HepG2 (cell line): Measurements from ENCODE around the gene KDM5C. TPM values are rescaled to one million over a fixed set of nuclear protein-coding genes. Genes with fewer than 3 reads are reported as not detected.

Experiments
- ATAC-seq: fragments of 200-7000 bp; cut with Tn5 transposase; 3 replicates; pipeline ENCODE4 v1.9.1; 2020; ENCODE audit warnings: mild to moderate bottlenecking, moderate library complexity
- BruUV-seq: library from RNA; stranded (reverse); fragments of 400-500 nt; replicated peaks from 2 replicates; lab custom pipeline; 2021; lab: Mats Ljungman, UMichigan
- CTCF ChIA-PET: fragments of 300-600 bp; formaldehyde crosslinking; extraction: SDS; loops from one replicate; lab custom pipeline; 2021; ENCODE audit warnings: low total read pairs, inconsistent platforms, low intra/inter-chr PET ratio; lab: Yijun Ruan, JAX
- POLR2A ChIA-PET: fragments of 350-600 bp; sonication (Branson Sonifier 250); formaldehyde crosslinking; loops from one replicate; lab custom pipeline; 2020; ENCODE audit warnings: antibody characterized with exemption, inconsistent platforms; lab: Yijun Ruan, JAX
- DNase-seq: peaks from one replicate; pipeline ENCODE4 v3.0.0-alpha.2; 2015; ENCODE audit warnings: low spot score
- FAIRE-seq: peaks from 3 replicates; lab custom pipeline; 2011; peaks lifted over from hg19 to GRCh38; lab: Jason Lieb, UNC
- H2AFZ ChIP-seq: one replicate; pipeline ENCODE4 v1.6.1; 2011; ENCODE audit warnings: low read length, inconsistent platforms
- H3K27ac ChIP-seq: fragments of 300-600 bp; 3 replicates; pipeline ENCODE4 v1.8.0; 2011; ENCODE audit warnings: mixed run types, mild to moderate bottlenecking, mixed read lengths, low read length, inconsistent platforms; ENCODE audit not compliant: insufficient read depth; ENCODE audit errors: extremely low read length
- H3K27me3 ChIP-seq, 2 experiments: fragments of 200-600 bp in 1 of 2; 2 replicates in 1 of 2; 3 replicates in 1 of 2; pipeline versions ENCODE4 v1.6.0 to v1.8.0; 2011; ENCODE audit warnings: low read length in 2 of 2, mild to moderate bottlenecking in 2 of 2, moderate library complexity in 2 of 2, inconsistent platforms in 1 of 2; ENCODE audit not compliant: insufficient read depth in 2 of 2, control insufficient read depth in 1 of 2
- H3K36me3 ChIP-seq, 2 experiments: fragments of 200-600 bp in 1 of 2; replicated peaks in 1 of 2; 2 replicates in 1 of 2; 3 replicates in 1 of 2; pipeline versions ENCODE4 v1.5.1 to v1.8.0; 2011; ENCODE audit warnings: low read length in 2 of 2, inconsistent platforms in 1 of 2; ENCODE audit not compliant: insufficient read depth in 2 of 2, control insufficient read depth in 1 of 2
- H3K4me1 ChIP-seq: 2 replicates; pipeline ENCODE4 v1.5.1; 2012; ENCODE audit warnings: low read length, inconsistent platforms; ENCODE audit not compliant: insufficient read depth
- H3K4me2 ChIP-seq: 2 replicates; pipeline ENCODE4 v1.6.0; 2011; ENCODE audit warnings: low read depth, low read length, inconsistent platforms
- H3K4me3 ChIP-seq, 3 experiments: fragments of 200-600 bp in 1 of 3; sonication (generic), shearing (Covaris generic) in 1 of 3; replicated peaks in 1 of 3; 2 replicates each; pipeline ENCODE4 v1.5.1; 2011 to 2016; ENCODE audit warnings: low read length in 3 of 3, inconsistent platforms in 2 of 3, low read depth in 2 of 3, mild to moderate bottlenecking in 2 of 3, control low read depth in 1 of 3, mixed read lengths in 1 of 3; ENCODE audit not compliant: insufficient read depth in 1 of 3
- H3K79me2 ChIP-seq: one replicate; pipeline ENCODE4 v1.6.1; 2011; ENCODE audit warnings: low read length, inconsistent platforms; ENCODE audit not compliant: insufficient read depth
- H3K9ac ChIP-seq: 2 replicates; pipeline ENCODE4 v1.6.0; 2011; ENCODE audit warnings: mild to moderate bottlenecking, low read depth, low read length, inconsistent platforms; ENCODE audit not compliant: insufficient read depth
- H3K9me3 ChIP-seq: 2 replicates; pipeline ENCODE4 v1.5.1; 2012; ENCODE audit warnings: mild to moderate bottlenecking, low read length
- H4K20me1 ChIP-seq: 2 replicates; pipeline ENCODE4 v1.6.0; 2011; ENCODE audit warnings: inconsistent platforms, mild to moderate bottlenecking, low read length, moderate library complexity; ENCODE audit not compliant: insufficient read depth
- CAMTA2 ChIP-seq: sonication (generic); formaldehyde crosslinking; IDR thresholded peaks from 2 replicates; pipeline ENCODE4 v1.4.0; 2020; ENCODE audit warnings: mild to moderate bottlenecking, missing genetic modification reagents, borderline replicate concordance
- HIC2 ChIP-seq: sonication (generic); formaldehyde crosslinking; IDR thresholded peaks from 2 replicates; pipeline ENCODE4 v1.9.0; 2022; ENCODE audit warnings: low read depth, missing genetic modification reagents
- HOXA5 ChIP-seq: sonication (generic); formaldehyde crosslinking; IDR thresholded peaks from 2 replicates; pipeline ENCODE4 v1.4.0; 2020; ENCODE audit warnings: missing genetic modification reagents
- MAF1 ChIP-seq: sonication (generic); formaldehyde crosslinking; IDR thresholded peaks from 2 replicates; pipeline ENCODE4 v1.5.0; 2020; ENCODE audit warnings: missing genetic modification reagents, borderline replicate concordance
- RAD21 ChIP-seq: fragments of 450-650 bp; formaldehyde crosslinking; IDR thresholded peaks from 2 replicates; pipeline ENCODE4 v1.5.0; 2020; ENCODE audit warnings: mild to moderate bottlenecking
- REPIN1 ChIP-seq: sonication (generic); formaldehyde crosslinking; IDR thresholded peaks from 2 replicates; pipeline ENCODE4 v1.8.0; 2022; ENCODE audit warnings: missing genetic modification reagents, low read depth, mild to moderate bottlenecking, borderline replicate concordance
- RFX5 ChIP-seq: IDR thresholded peaks from 2 replicates; pipeline ENCODE4 v1.6.1; 2011; ENCODE audit warnings: low read depth, low read length, improper control_type of control experiment
- RNF2 ChIP-seq: fragments of 450-650 bp; conservative IDR thresholded peaks from 2 replicates; pipeline ENCODE4 v1.6.1; 2016; ENCODE audit warnings: low read depth
- ZNF136 ChIP-seq: sonication (generic); formaldehyde crosslinking; IDR thresholded peaks from 2 replicates; pipeline ENCODE4 v1.8.1; 2022; ENCODE audit warnings: low read depth, mild to moderate bottlenecking, moderate library complexity, missing genetic modification reagents
- ZNF296 ChIP-seq: sonication (generic); formaldehyde crosslinking; conservative IDR thresholded peaks from 2 replicates; pipeline ENCODE4 v1.5.0; 2020; ENCODE audit warnings: mild to moderate bottlenecking, missing genetic modification reagents
- ZNF335 ChIP-seq: sonication (generic); formaldehyde crosslinking; IDR thresholded peaks from 2 replicates; pipeline ENCODE4 v1.4.0; 2020; ENCODE audit warnings: missing genetic modification reagents
- ZNF337 ChIP-seq: sonication (generic); formaldehyde crosslinking; IDR thresholded peaks from 2 replicates; pipeline ENCODE4 v1.5.1; 2020; ENCODE audit warnings: missing genetic modification reagents, low read depth, mild to moderate bottlenecking, borderline replicate concordance
- ZNF639 ChIP-seq: conservative IDR thresholded peaks from 2 replicates; pipeline ENCODE4 v1.6.1; 2018; ENCODE audit warnings: missing genetic modification reagents
- WGBS: methylation state at CpG from one replicate; pipeline ENCODE4 v1.1.6; 2017; ENCODE audit warnings: low lambda C conversion rate; 5-methylcytosine and 5-hydroxymethylcytosine counted together
- in situ Hi-C: cut with HindIII; loops from 2 replicates; pipeline ENCODE4 v1.10.0; 2017; ENCODE audit warnings: low pct_unique_long_range_greater_than_20kb; ENCODE audit not compliant: extremely low pct_ligation_motif_present
- intact Hi-C: fragments of 100-400 bp; cut with micrococcal nuclease; formaldehyde crosslinking; loops from one replicate; pipeline ENCODE4 v1.10.0; 2022; ENCODE audit not compliant: unreplicated experiment
- polyA plus RNA-seq, 8 experiments: library from polyadenylated mRNA; depleted of rRNA in 3 of 8; stranded (reverse) in 7 of 8; unstranded in 1 of 8; fragments of >200 nt; fragmentation: Illumina TruSeq in 4 of 8; extraction: Trizol in 4 of 8; gene quantifications; 2 replicates each; pipeline versions ENCODE4 v1.2.1 to v1.2.3, GENCODE V29; 2011 to 2016; ENCODE audit warnings: low read depth in 4 of 8, missing spikeins in 1 of 8, mixed read lengths in 1 of 8; ENCODE audit not compliant: insufficient read depth in 1 of 8
- total RNA-seq, 5 experiments: library from RNA; depleted of rRNA; stranded (reverse); fragments of >200 nt; fragmentation: Illumina TruSeq; extraction: Trizol; gene quantifications; 2 replicates each; pipeline ENCODE4 v1.2.3, GENCODE V29; 2016; ENCODE audit warnings: low read depth in 1 of 5
- TF ChIP-seq, protein P1 (sequence below): sonication (generic); formaldehyde crosslinking; IDR thresholded peaks from 2 replicates; pipeline ENCODE4 v1.9.0; 2021; ENCODE audit warnings: mild to moderate bottlenecking, missing genetic modification reagents

Gene KDM5C
- total and polyA plus RNA-seq, 2 of the 13 experiments (the other 11 are each of a cell fraction or from before 2014, with no cell fraction given) = 32.5 to 34.0 TPM

GRCh38 chrX:53260836-53261235 is 35.8 kb upstream of the KDM5C start:
- Histone ChIP-seq H3K4me1 (no peaks in the 10 kb centered on the region), H3K4me3 (no peak overlapping the region), H3K9ac (no peak overlapping the region), H4K20me1 (no peaks in the 10 kb centered on the region), H3K36me3 (no peaks in the 10 kb centered on the region), H2AFZ (no peak overlapping the region), H3K4me2 (no peak overlapping the region), H3K9me3 (no peaks in the 10 kb centered on the region), H3K79me2 (no peaks in the 10 kb centered on the region), H3K27me3 (no peaks in the 10 kb centered on the region), H3K27ac (no peak overlapping the region)
- no TSS peak for BruUV-seq
- intact Hi-C loops (no loop called here), in situ Hi-C loops (no loop called here)
- CTCF ChIA-PET = no interaction called here
- no peak for DNase-seq
- FAIRE-seq = no peak
- ATAC-seq = no peak
- POLR2A ChIA-PET = no interaction called here
- 63% methylated on average over 2 of the region's 7 CpGs for WGBS
- TF ChIP-seq ZNF136 (CRISPR knock-in tag) = no peak
- no peak for TF ChIP-seq HOXA5 (CRISPR knock-in tag)
- no peak for TF ChIP-seq CAMTA2 (CRISPR knock-in tag)
- TF ChIP-seq, protein P1, sequence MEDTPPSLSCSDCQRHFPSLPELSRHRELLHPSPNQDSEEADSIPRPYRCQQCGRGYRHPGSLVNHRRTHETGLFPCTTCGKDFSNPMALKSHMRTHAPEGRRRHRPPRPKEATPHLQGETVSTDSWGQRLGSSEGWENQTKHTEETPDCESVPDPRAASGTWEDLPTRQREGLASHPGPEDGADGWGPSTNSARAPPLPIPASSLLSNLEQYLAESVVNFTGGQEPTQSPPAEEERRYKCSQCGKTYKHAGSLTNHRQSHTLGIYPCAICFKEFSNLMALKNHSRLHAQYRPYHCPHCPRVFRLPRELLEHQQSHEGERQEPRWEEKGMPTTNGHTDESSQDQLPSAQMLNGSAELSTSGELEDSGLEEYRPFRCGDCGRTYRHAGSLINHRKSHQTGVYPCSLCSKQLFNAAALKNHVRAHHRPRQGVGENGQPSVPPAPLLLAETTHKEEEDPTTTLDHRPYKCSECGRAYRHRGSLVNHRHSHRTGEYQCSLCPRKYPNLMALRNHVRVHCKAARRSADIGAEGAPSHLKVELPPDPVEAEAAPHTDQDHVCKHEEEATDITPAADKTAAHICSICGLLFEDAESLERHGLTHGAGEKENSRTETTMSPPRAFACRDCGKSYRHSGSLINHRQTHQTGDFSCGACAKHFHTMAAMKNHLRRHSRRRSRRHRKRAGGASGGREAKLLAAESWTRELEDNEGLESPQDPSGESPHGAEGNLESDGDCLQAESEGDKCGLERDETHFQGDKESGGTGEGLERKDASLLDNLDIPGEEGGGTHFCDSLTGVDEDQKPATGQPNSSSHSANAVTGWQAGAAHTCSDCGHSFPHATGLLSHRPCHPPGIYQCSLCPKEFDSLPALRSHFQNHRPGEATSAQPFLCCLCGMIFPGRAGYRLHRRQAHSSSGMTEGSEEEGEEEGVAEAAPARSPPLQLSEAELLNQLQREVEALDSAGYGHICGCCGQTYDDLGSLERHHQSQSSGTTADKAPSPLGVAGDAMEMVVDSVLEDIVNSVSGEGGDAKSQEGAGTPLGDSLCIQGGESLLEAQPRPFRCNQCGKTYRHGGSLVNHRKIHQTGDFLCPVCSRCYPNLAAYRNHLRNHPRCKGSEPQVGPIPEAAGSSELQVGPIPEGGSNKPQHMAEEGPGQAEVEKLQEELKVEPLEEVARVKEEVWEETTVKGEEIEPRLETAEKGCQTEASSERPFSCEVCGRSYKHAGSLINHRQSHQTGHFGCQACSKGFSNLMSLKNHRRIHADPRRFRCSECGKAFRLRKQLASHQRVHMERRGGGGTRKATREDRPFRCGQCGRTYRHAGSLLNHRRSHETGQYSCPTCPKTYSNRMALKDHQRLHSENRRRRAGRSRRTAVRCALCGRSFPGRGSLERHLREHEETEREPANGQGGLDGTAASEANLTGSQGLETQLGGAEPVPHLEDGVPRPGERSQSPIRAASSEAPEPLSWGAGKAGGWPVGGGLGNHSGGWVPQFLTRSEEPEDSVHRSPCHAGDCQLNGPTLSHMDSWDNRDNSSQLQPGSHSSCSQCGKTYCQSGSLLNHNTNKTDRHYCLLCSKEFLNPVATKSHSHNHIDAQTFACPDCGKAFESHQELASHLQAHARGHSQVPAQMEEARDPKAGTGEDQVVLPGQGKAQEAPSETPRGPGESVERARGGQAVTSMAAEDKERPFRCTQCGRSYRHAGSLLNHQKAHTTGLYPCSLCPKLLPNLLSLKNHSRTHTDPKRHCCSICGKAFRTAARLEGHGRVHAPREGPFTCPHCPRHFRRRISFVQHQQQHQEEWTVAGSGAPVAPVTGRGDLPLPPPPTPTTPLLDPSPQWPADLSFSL = no peak
- TF ChIP-seq REPIN1 (CRISPR knock-in tag) = no peak
- no peak for TF ChIP-seq ZNF296
- TF ChIP-seq MAF1 (CRISPR knock-in tag) = no peak
- no peak for TF ChIP-seq ZNF639 (CRISPR knock-in tag)
- TF ChIP-seq RAD21 (CRISPR knock-in tag) = no peak
- TF ChIP-seq ZNF337 (CRISPR knock-in tag) = no peak
- no peak for TF ChIP-seq ZNF335 (CRISPR knock-in tag)
- TF ChIP-seq RFX5 = no peak
- TF ChIP-seq HIC2 (CRISPR knock-in tag) = no peak
- no peak for TF ChIP-seq RNF2
